ENCODE results near the gene IFT81. TPM values are rescaled to one million over a fixed set of nuclear protein-coding genes. Genes with fewer than 3 reads are reported as not detected.

The IFT81 gene
- total RNA-seq, 4 donors from 2014 or later: 3.6 to 12.6 (median 7.2) TPM

- Histone ChIP-seq H3K36me3 (peaks cover 0 to 4% (median 0%) of the 10 kb centered on the region in 3 donors), H3K4me1 (peaks cover 0 to 7% (median 0%) of the 10 kb centered on the region in 3 donors), H3K27me3 (no peaks in the 10 kb centered on the region), H3K9me3 (no peaks in the 10 kb centered on the region), H3K27ac (no peak overlapping the region), H3K4me3 (no peak overlapping the region)
- no peak for TF ChIP-seq POLR2A (IDR thresholded peaks at IDR 0.05)
- TF ChIP-seq CTCF (IDR thresholded peaks at IDR 0.05): no peak
- no peak for DNase-seq
- intact Hi-C loops (cut with DNase I): no loop called here
Measured at GRCh38 chr12:110170535-110171185, 46.5 kb downstream of the IFT81 start.

- Histone ChIP-seq H3K27ac (no peak overlapping the region), H3K9me3 (no peaks in the 10 kb centered on the region), H3K27me3 (no peaks in the 10 kb centered on the region), H3K36me3 (peaks cover 0 to 4% (median 0%) of the 10 kb centered on the region in 3 donors), H3K4me1 (peaks cover 0 to 7% (median 0%) of the 10 kb centered on the region in 3 donors), H3K4me3 (no peak overlapping the region)
- no peak for DNase-seq
- 69 to 88% methylated on average over 3 of the region's 3 CpGs for WGBS, 2 donors
- intact Hi-C loops (cut with DNase I): no loop called here
- TF ChIP-seq CTCF (IDR thresholded peaks at IDR 0.05) (no peak), POLR2A (IDR thresholded peaks at IDR 0.05) (no peak)
Measured at GRCh38 chr12:110171186-110171538, 47.0 kb downstream of the IFT81 start.

- intact Hi-C loops (cut with DNase I): no loop called here
- no peak overlapping the region for H3K27ac ChIP-seq
Measured at GRCh38 chr12:110171636-110172035, 47.5 kb downstream of the IFT81 start.

GRCh38 chr12:110174373-110174996 lies 50.3 kb downstream of the IFT81 start:
- H3K9me3 ChIP-seq: no peaks in the 10 kb centered on the region
- intact Hi-C loops (cut with DNase I): no loop called here
- H3K4me1 ChIP-seq: peaks cover 0 to 14% (median 0%) of the 10 kb centered on the region in 3 donors
- H3K27me3 ChIP-seq: no peaks in the 10 kb centered on the region
- no peak overlapping the region for H3K4me3 ChIP-seq
- 70 to 88% methylated on average over 6 of the region's 6 CpGs for WGBS, 2 donors
- H3K36me3 ChIP-seq: no peaks in the 10 kb centered on the region
- no peak for DNase-seq
- TF ChIP-seq POLR2A (IDR thresholded peaks at IDR 0.05): no peak
- TF ChIP-seq CTCF (IDR thresholded peaks at IDR 0.05): no peak
- H3K27ac ChIP-seq: no peak overlapping the region

More at GRCh38 chr12:110171636-110172035, 47.5 kb downstream of the IFT81 start:
- TF ChIP-seq CTCF (IDR thresholded peaks at IDR 0.05): no peak
- no peak for TF ChIP-seq POLR2A (IDR thresholded peaks at IDR 0.05)
- H3K36me3 ChIP-seq: peaks cover 0 to 4% (median 0%) of the 10 kb centered on the region in 3 donors
- H3K9me3 ChIP-seq: no peaks in the 10 kb centered on the region
- H3K4me1 ChIP-seq: peaks cover 0 to 7% (median 0%) of the 10 kb centered on the region in 3 donors
- no peak for DNase-seq
- H3K4me3 ChIP-seq: no peak overlapping the region
- H3K27me3 ChIP-seq: no peaks in the 10 kb centered on the region
- 61 to 75% methylated on average over 4 of the region's 4 CpGs for WGBS, 2 donors

- Histone ChIP-seq H3K4me3 (no peak overlapping the region), H3K27ac (no peak overlapping the region), H3K36me3 (no peaks in the 10 kb centered on the region), H3K4me1 (peaks cover 0 to 18% (median 0%) of the 10 kb centered on the region in 3 donors), H3K27me3 (no peaks in the 10 kb centered on the region), H3K9me3 (no peaks in the 10 kb centered on the region)
- intact Hi-C loops (cut with DNase I): no loop called here
- no peak for TF ChIP-seq POLR2A (IDR thresholded peaks at IDR 0.05)
- TF ChIP-seq CTCF (IDR thresholded peaks at IDR 0.05): no peak
- DNase-seq: no peak
- WGBS, 2 donors: 81 to 85% methylated on average over 4 of the region's 4 CpGs
Measured at GRCh38 chr12:110175201-110175600, 51.0 kb downstream of the IFT81 start.
